C4-2B (cell line): ENCODE data around the gene DRD4.

Source experiments
- ZFX ChIP-seq: fragments of 450-650 bp; IDR thresholded peaks from 2 replicates; pipeline ENCODE4 v1.6.1; 2017
- TF ChIP-seq, protein P1 (sequence below): fragments of 450-650 bp; conservative IDR thresholded peaks from 2 replicates; pipeline ENCODE4 v1.5.1; 2017; ENCODE audit warnings: mild to moderate bottlenecking

DNA sequence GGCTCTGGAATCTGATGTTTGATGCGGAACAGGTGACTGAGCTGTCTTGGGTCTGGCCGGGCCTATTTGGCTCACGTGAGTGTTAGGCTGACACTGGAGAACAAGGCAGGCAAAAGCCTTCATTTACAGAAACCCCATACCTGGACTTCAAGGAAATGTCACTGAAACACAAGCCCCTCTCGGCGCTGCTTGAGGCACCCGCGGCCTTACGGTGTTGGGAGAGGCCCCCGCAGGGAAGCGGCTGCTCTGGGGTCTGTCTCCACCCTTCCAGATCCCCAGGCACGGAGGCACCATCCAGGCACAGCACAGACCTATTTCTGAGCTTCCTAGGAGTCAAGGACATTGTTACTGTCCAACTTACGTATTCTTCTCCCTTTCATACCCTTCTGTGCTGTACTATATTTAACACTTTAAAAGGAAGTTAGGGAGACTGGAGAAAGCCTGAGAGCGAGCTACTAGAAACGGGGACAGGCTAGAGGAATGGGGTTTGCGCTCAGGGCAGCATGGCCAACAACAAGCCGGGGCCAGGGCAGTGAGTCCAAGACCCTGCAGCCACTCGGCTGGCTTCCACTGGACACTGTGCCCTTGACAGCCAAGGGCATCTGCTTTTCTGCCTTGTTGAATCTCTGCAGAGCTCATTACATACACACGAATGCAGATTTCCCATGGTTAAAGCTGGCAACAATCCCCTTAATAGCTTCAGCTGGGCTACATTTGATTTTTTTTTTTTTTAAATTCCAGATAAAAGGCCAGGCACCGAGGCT, 23.8 kb downstream of the DRD4 start:
- TF ChIP-seq, protein P1, sequence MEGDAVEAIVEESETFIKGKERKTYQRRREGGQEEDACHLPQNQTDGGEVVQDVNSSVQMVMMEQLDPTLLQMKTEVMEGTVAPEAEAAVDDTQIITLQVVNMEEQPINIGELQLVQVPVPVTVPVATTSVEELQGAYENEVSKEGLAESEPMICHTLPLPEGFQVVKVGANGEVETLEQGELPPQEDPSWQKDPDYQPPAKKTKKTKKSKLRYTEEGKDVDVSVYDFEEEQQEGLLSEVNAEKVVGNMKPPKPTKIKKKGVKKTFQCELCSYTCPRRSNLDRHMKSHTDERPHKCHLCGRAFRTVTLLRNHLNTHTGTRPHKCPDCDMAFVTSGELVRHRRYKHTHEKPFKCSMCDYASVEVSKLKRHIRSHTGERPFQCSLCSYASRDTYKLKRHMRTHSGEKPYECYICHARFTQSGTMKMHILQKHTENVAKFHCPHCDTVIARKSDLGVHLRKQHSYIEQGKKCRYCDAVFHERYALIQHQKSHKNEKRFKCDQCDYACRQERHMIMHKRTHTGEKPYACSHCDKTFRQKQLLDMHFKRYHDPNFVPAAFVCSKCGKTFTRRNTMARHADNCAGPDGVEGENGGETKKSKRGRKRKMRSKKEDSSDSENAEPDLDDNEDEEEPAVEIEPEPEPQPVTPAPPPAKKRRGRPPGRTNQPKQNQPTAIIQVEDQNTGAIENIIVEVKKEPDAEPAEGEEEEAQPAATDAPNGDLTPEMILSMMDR, result no peak
- no peak for TF ChIP-seq ZFX
